GM19372 (cell line): ENCODE results near the gene IQCH.

ENCODE experiments used
- ATAC-seq: cut with Tn5 transposase; IDR thresholded peaks from one replicate; pipeline ENCODE4 v1.9.1; 2021; ENCODE audit warnings: mild to moderate bottlenecking, low read depth, moderate library complexity; ENCODE audit not compliant: unreplicated experiment

IQCH gene

GRCh38 chr15:67296188-67296587 is 41.6 kb downstream of the IQCH start:
- ATAC-seq: no peak

GRCh38 chr15:67296684-67297083 is 42.1 kb downstream of the IQCH start:
- no peak for ATAC-seq

DNA sequence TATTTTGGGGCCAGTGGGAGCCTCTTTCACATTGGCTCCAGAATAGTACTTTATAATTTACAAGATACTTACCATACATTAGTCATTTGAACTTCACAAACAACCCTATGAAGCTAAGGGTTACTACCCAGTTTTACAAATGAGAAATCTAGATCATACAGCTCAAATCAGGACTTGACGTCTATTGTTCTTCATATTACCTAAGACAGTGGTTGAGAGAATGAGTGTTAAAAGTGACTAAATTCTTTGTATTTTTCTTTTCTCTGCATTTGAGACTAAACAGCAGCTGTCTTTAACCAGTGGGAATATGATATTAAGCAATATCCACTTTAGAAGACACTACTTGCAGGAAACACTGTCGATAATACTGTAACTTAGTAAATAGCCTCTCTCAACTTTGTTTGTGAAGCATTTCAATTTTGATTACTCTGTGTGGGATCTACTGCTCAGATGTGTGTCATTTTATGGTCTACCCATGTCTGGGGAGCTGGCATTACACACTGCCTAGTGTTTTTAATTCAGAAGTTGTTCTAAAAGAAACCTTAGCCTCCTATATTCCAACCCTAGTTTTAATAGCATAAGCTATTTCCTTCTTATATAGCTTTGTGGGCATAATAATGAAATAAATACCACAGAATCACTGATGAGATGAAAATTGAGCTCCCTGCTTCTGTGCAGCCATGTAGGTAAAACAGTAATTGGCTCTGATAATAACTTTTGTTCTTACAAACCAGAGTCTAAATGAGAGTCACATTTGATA is 45.9 kb downstream of the IQCH start:
- no peak for ATAC-seq

DNA sequence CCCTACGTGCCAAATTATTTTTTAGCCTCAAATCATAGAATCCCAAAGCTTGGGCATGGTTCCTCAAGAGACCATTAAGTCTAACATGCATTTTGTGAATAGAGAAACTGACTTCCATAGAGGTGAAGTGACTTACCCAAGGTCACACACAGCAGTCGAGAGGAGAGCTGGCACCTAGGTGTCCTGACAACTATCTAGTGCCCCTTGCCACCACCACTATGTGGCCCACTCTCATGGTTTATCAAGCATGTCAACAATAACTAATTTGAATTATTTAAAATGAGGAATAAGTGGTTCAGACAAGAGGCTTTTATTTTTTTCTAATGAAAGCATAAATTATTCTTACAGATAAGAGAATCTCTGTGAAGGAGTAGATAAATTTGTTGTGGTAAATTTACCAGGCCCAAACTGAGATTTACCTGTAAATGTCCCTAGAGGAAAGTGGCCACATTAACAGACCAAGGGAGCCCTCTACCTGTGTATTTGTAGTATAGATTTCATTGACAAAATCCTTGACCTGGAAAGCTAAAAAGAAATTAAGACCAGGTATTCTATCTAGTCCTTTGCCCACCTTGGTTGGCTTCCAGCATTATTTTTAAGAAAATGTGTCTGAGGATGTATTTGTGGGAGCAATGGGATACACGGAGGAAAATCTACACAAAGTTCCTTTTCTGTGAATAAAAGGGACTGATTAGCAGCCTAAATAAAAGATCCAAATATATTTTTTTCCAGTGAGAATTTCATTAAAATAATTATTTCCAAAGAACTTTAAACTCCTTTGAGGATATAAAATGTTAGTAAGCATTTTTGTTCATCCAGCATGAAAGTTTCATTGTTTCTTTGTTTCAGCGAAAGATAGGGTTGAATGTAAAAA is 49.1 kb downstream of the IQCH start:
- ATAC-seq: no peak

DNA sequence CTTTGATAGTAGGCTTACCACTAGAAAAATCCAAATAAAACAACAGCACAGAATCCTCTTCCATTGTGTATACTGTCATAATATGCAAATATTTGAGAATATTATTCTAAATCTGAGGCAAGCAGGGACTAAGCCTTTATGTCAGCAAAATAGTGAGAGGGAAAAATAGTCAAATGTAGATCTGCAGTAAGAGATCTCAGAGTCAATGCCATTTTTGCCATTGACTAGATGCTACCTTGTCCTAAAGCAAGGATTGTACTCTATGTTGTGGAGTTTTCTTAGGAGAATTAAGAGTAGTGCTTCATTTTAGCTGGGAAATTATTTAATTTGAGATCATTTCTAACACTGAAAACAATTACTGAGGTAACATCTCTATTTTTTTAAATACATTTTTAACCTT is 50.2 kb downstream of the IQCH start:
- ATAC-seq: no peak

DNA sequence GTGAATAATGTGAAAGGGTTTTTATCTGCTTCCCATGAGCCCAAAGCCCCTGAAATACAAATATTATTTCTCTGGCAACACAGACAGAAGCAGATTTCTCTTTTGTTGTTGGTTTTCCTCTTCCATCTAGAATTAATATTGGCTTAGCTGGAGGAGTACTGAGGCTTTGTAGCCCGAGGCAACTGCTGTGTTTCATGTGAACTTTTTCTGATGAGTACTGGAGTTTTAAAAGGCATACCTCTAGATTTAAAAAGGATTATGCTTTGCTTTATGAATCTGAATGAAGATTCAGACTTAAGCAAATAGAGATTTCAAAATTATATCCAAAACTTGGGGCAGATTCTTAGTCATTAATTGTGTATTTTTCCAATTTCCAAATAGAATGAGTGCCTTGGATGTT is 50.9 kb downstream of the IQCH start:
- ATAC-seq: no peak

DNA sequence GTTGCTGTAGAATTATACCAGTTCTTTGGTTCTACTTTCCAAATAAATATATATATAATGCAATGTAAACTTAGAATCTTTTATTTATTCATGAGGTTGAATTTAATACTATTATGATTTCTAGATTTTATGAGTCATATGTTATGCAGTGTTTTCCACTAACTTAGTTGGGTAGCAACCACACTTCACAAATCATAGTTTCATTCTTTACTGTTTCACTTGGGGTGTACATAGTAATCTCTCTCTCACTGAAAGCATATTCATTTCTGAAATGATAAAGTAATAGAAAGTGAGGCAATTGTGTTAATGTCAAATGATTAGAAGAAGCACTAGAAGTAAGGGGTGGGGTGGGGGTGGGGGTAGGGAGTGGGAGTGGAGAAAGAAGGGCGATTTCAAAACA is 52.6 kb downstream of the IQCH start:
- ATAC-seq: no peak

DNA sequence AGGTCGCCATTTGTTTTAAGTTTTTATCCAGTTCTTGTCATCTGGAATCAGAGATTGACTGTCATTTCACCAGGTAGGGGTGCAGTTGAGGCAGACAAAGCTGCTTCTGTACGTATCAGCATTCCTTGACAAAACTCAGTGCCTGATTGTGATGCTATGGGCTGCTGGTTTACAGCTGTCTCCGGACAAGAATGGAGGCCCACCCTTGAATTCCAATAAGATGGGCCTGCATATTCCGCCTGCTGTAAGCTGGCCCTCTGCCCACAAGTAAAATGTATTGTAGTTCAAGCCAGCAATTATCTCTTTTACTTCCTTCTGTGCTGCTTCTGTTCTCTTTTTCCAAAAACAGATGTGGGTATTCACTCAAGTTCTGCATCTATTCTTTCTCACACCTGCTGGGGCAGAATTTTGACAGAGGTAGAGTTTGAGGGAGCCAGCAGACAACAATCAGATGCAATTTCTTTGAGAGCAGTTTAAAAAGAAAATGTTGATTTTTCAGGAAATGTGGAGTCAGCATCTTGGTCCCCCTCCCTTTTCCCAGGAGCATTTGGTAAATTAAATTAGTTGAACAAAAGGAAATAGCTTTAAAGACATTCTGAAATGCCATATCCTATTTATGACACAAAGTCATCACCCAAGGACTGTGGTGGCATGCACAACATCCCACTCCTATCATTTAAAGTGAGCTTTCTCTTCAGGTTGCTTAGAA is 53.5 kb downstream of the IQCH start:
- ATAC-seq: no peak

GRCh38 chr15:67311731-67312130 is 57.1 kb downstream of the IQCH start:
- no peak for ATAC-seq

DNA sequence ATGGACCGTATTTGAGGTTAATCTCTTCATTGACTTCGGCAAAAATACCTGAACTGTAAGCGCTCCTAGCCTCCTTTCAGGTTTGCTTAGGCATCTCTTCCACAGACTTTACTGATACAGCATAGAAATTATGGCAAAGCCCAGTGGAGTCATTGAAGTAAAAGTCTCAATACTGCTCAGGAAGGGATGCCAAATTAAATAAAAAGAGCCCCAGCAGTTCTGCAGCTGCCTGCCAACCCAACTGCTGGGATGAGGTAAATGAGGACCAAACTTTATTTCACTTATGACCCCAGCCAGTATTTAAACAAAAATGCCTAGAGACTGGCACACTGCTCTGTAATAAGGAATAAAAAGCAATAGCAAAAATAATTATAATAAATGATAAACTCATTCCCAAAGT is 65.4 kb downstream of the IQCH start:
- ATAC-seq: no peak

DNA sequence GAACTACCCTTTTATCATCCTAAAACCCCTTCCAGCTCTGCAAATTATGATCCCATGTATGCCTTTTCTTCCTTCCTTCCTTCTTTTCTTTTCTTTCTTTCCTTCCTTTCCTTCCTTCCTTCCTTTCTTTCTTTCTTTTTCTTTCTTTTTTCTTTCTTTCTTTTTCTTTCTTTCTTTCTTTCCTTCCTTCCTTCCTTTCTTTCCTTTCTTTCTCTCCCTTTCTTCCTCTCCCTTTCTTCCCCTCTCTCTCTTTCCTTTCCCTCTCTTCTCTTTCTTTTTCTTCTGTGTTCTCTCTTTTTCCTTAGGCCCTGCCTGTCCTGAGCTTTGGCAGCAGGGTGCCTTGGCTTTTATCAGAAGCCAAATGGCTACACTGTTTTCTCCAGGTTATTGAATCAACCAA is 66.8 kb downstream of the IQCH start:
- ATAC-seq: no peak

DNA sequence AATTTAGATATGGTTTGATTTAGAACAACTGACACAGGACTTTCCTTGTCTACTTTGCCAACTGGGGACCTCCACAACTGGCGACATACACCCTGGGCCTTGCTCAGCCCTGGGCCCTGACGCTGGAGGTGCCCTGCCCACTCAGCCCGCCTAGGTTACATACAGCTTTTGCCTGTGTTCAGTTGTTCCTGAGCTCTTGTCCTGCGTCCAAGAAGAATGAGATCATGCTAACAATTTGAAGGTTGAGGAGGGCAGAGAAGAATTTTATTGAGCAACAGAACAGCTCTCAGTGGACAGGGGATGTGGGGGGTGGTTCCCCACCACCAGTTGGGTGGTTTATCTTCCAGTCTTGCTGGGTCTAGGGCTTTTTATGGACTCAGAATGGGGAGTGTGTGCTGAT is 67.9 kb downstream of the IQCH start:
- ATAC-seq: no peak

- ATAC-seq: no peak
Observed at GRCh38 chr15:67327312-67327711, 72.7 kb downstream of the IQCH start.

DNA sequence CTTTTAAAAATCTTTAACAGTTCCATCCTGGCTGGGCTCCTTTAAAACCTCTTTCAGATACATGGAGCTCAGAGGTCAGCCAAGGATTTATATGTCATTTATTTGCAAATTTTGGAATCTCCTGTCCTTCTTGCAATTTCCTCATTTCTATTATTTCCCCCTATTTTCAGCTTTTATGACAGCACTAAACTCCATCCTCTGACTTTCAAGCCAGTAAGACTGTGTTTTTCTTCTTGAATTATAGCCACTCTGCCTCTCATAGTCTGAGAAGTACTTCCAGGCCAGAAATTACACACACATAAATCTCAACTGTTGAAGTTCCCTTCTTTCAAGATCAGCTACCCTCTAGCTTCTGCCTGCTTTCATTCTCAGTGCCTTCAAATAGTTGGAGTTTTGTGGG is 73.2 kb downstream of the IQCH start:
- no peak for ATAC-seq

DNA sequence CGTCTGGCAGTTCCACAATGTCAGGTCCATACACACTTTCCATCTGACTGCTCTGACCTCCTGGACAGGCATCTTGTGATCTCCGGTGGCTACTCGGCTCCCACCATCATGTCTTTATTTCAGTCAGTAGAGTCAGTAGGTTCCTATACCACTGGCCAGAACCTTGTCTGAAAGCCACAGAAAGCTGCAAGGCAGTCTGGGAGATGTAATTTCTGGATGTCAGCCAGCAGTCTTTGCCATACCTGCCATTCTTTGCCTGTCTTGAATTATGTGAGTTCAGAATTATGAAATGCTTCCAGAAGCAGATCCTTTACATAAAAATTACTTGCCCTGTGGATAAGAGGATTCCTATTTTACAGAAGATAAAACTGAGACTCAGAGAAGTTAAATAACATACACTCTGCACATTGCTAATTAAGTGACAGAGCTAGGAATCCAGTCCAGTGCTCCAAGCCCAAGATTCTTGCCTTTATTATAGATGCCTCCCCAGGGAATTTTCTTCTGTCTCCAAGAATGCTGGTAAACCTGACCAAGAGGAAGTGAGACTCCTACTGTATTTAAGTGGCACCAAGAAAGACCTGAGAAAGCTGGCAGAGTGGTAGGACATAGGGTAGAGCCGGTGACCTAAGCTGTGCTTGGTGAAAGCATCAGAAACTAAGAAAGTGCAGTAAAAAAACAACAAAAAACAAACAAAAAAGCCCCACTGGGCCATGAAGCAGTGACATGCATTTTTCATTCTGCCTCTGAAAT is 75.6 kb downstream of the IQCH start:
- no peak for ATAC-seq

DNA sequence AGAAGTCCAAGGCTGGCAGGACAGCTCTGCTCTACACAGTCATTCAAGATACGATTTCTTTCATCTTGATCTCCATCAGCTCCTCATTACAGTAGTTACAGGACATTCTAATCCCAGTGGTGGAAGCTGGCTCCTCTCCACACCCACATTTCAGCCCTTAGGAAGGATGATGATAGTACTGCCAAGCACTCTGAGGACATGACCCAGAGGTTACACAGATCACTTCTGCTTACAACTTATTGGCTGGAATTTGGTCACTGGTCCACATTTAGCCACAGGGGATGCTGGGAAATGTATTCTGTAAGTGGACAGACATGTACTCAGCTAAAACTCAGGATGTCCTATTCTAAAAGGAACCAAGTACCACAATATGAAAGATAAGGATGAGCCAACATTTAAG is 77.1 kb downstream of the IQCH start:
- no peak for ATAC-seq

- ATAC-seq: no peak
Observed at GRCh38 chr15:67335026-67335425, 80.4 kb downstream of the IQCH start.

- ATAC-seq: no peak
Observed at GRCh38 chr15:67335534-67336222, 81.1 kb downstream of the IQCH start.

DNA sequence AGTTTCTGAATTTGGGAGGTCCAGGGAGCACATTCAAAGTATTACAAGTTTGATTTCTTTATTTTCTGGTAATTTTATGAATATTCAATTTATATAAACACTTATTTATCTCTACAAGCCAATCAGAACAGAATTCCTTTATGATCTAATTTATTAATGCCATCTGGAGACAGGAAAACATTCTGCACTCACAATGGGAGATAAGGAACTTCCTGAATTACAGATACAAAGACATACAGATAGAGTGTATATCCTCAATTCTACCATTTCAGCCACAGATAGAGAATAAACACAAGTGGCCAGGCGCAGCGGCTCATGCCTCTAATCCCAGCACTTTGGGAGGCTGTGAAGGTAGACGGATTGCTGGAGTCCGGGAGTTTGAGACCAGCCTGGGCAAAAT is 86.0 kb downstream of the IQCH start:
- ATAC-seq: no peak

- ATAC-seq: no peak
Observed at GRCh38 chr15:67341539-67341938, 87.0 kb downstream of the IQCH start.
